ENCODE results near the gene DUSP6. TPM values are rescaled to one million over a fixed set of nuclear protein-coding genes. Genes with fewer than 3 reads are reported as not detected.
"Not testable (repeated sequence)": the region's sequence is repeated elsewhere in the genome, so short reads cannot be mapped to it uniquely, and the experiment has no call there.

Gene DUSP6
- total RNA-seq, 1 donor from 2014 or later: 158 TPM

DNA sequence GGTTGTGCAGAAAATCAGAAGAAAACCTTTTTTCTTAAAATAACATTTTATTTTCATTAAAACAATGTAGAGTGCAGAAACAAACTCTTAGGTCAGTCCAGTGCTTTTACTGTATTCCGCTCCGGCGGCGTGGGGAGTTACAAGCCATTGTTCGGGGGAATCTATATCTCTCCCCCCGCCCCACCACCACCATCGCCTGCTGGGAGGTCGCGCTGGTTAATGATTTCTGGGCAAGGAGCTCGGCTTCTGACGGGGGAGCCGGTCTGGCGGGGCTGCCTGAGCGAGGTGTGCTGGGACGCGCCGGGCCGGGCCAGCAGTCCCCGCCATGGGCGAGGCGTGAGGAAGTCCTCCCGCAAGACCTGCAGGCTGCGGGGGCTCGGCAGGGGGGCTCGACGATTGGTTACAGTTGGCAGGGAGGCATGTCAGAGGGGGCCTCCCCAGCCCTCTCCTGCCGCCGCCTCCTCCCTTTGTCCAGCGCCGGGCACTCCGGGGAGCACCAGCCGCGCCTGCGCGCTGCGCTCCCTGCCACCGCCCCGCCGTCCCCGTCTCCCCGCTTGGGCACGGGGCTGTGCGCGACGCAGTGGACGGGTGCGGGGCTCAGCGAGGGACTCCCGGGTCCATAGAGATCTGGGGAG is 1.0 kb upstream of the DUSP6 start:
- intact Hi-C loops (cut with micrococcal nuclease): loop anchor here (2.0 kb wide), 4 partner anchors 19 to 1211 kb away; partner anchors contain the start of genes CEP290 and TMTC3

DNA sequence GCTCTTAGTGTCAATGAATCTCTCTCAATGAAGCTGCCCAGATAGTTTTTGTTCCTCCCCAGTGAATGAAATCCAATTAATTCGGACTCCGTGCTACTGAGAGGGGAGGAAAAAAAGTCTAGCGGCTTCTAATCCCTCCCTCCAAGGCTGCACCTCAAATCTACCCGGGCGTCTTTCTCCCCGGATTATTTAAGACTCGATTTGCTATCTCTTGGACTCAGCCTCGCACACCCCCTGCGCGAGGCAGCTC is 134 bp downstream of the DUSP6 start:
- intact Hi-C loops (cut with micrococcal nuclease): loop anchor here (1.0 to 2.0 kb wide), 14 partner anchors 17 to 1209 kb away; partner anchors contain the start of genes CEP290, GALNT4 and TMTC3

DNA sequence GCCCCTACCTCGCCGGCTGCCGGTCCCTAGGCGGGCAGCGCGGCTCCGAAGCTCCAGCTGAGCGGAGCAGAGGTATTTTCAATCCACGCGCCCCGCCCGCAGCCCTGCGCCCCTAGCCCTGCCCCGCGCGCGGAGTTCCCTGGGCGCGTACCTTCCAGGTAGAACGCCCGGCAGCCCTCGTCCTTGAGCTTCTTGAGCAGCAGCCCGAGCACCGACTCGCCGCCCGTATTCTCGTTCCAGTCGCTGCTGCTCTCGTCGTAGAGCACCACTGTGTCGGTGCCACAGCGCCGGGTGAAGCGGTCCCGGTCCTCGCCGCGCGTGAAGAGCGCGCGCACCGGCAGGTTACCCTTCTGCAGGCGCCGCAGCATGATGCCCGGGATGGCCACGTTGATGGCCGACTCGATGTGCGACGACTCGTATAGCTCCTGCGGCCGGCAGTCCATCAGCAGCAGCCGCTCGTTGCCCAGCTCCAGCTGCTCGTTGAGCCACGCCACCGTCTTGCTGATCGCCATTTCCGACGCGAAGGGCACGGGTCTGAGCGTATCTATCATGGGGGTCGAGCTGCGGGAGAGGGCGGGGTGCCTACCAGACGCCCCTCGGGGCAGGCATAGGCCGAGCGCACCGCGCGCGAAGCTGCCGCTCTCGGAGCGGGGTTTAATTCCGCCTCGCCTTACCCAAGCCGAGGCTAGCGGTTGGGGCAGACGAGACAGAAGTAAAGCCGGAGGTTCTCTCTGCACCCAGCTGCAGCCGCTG is 636 bp downstream of the DUSP6 start:
- intact Hi-C loops (cut with micrococcal nuclease): loop anchor here (1.0 to 2.0 kb wide), 15 partner anchors 17 to 1209 kb away; partner anchors contain the start of genes CEP290, GALNT4 and TMTC3

DNA sequence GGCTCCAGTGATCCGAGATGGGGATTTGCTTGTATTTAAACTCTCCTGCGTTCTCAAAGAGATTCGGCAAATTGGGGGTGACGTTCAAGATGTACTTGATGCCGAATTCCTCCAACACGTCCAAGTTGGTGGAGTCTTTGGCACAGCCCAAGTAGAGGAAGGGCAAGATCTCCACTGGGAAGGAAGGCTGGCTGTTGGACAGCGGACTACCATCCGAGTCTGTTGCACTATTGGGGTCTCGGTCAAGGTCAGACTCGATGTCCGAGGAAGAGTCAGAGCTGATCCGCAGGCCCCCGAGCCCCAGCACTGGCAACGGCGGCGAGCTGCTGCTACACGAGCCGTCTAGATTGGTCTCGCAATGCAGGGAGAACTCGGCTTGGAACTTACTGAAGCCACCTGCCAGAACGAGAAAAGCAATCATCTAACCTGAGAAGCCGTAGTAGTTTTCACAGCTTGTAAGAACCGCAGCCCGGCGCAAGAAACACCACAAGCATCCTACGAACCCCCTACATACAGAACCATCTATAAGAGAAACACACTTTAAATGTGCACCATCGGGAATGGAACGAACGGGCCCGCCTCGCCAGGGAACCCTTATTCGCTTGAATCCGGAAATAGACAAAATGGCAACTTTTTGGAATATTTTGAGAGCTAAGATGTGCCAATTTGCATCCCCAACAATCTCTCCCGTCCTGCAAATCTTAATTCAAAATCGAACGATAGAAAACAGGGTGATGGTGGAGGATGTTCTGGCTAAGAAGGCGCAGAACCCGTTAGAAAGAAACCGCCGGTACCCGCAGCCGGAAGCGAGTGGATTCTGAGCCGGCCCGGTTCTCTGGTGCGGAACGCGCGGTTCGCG is 1.4 kb downstream of the DUSP6 start:
- intact Hi-C loops (cut with micrococcal nuclease): loop anchor here (2.0 kb wide), 1 partner anchor 334 kb away; no protein-coding TSS in a partner anchor

DNA sequence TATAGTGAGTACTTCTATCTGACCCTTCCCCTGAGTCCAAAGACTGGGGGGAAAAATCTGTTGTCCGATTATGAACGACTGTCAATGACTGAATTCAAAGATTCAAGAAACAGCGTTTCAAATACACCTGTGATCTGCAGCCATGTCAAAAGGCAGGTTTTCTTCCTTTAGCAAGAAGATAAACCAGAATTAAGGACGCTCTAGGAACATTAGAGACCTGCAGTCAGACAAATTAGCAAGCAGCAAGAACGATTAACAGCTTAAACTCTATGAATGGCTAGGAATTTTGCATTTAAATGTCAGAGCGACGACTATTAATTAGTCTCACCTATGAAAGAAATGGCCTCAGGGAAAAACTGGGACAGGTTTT is 2.1 kb downstream of the DUSP6 start:
- intact Hi-C loops (cut with micrococcal nuclease): loop anchor here (2.0 kb wide), 1 partner anchor 333 kb away; no protein-coding TSS in a partner anchor

DNA sequence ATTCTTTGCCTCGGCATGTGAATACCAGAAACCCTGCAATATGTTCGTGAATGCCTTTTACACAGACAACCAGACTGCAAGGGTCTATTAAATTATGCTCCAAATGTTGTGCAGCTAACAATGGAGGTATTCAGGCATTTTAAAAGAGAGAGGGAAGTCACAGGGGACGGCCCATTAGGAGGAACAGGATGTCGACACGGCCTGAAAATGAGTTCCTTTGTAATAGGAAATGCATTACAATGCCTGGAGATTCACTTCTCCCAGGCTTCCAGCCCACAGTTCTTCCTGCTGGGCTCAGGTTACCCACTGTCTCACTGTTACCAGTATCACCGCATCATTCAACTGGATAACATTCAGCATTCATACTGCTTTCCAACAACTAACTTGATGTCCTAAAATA is 2.5 kb downstream of the DUSP6 start:
- intact Hi-C loops (cut with micrococcal nuclease): loop anchor here (2.0 kb wide), 1 partner anchor 333 kb away; no protein-coding TSS in a partner anchor

DNA sequence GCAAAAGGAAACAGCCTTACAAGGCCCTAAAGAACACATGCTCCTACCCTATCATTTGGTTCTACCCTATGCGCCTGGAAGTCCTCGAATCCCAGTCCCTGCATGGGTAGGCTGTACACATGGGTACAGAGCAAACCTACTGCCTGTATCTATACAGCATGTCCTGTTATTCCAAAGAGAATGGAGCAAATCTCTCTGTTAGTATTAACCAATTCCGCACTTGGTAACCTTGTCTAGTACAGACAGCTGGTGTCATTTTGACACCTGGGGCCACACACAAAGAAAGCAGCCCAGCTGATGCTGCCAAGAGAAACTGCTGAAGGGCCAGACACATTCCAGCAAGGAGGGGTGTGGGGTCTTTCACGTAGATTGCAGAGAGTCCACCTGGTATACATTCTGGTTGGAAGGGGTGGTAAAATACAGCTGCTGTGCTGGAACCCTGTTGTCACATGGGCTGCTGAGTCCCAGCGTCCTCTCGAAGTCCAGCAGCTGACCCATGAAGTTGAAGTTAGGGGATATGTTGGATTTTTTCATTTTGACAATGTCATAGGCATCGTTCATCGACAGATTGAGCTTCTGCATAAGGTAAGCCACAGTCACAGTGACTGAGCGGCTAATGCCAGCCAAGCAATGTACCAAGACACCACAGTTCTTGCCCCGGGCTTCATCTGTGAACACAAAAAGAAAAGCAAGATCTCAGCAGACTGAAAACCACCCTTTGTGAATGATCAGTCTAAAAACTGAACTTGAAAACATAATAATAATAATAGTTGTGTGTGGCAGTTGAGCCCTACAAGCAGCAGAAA is 3.2 kb downstream of the DUSP6 start:
- intact Hi-C loops (cut with micrococcal nuclease): no loop called here

DNA sequence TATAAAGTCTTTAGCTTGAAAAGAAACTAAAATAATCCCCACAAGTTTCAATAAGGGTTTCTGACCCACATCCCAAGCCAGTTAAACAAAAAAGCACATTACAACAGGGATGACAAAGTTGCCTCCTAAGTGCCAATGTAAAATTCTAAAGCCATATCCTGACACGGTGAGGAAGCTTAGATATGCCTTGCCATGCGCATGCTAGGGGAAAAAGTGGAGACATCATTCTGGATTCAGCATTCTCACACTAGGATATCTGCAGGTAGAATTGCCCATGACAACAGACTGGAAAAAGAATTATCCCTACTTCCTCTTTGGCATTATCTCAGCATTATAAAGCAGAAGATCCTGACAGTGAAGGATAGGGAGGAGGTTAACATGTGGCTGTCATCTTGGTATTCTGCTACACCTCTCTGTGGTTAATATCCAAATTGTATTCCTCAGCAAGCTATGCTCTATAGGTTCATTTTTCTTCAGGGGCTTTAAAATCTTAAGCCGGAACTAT is 4.9 kb downstream of the DUSP6 start:
- intact Hi-C loops (cut with micrococcal nuclease): no loop called here

DNA sequence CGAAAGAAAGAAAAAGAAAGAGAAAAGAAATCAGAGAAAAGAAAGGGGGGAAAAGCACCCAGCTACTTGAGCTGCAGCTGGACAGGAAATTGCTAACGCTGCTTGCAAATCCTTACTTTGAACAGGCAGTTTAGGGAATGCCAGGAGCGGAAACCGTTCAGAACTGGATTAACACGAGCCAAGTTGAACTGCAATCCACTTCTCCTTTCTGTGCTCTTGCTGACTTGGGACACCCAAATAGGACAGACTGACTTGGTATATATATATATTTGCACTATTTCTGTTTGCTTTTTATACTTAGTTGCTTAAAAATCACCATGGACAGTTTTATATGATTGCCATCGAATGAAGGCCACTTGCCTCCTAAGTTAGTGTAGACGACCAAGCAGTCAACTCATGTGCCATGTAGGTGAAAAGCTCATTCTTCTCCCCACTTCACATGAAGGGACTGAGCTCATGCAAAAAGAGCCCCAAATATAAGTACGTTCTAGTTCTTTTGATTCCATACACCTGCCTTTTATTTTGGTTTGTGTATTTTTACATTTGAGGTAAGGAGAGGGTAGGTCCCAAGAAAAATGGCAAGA is 5.5 kb downstream of the DUSP6 start:
- intact Hi-C loops (cut with micrococcal nuclease): loop anchor here (1.0 kb wide), 4 partner anchors 13 to 307 kb away; no protein-coding TSS in a partner anchor

DNA sequence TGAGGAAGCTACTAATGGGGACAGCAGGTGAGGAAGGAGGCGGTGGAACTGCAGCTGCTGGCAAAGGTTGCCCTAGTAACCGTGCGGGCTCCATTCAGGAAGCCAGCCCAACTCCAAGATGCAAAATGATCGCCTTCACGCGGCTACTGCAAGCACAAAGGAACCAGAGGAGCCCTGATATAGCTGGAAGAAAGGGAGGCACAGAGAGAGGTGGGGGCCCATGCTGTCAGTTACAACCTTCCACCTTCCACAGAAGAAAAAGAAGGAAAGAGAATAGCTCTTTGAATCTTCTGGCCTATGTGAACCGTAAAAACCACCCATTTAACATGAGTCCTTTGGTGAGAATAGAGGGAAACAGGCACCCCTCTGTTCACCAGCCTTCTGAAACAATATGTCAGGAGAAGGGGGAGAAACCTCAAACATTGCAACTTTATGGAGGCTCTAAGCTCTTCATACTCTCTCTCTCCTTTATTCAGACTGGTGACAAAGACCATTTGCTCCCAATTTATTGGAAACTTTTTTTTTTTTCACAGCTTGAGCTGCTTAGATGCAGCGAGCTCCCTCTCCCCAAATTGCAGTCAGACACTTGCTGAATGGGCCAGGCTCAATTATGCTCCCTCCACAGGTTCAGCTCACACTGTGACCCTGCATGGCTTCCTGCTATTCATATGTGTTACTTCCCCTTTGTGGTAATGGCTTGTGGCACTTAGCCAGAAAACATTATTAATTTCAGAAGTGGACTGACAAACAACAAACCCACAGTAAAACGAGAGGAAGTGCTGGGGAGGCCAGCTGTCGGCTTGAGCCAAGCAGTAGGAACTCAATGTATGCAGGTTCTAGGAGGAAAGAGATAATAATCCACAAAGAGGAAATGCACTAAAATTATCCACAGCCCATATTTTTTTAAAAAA is 6.2 kb downstream of the DUSP6 start:
- intact Hi-C loops (cut with micrococcal nuclease): loop anchor here (1.0 kb wide), 4 partner anchors 12 to 306 kb away; no protein-coding TSS in a partner anchor

DNA sequence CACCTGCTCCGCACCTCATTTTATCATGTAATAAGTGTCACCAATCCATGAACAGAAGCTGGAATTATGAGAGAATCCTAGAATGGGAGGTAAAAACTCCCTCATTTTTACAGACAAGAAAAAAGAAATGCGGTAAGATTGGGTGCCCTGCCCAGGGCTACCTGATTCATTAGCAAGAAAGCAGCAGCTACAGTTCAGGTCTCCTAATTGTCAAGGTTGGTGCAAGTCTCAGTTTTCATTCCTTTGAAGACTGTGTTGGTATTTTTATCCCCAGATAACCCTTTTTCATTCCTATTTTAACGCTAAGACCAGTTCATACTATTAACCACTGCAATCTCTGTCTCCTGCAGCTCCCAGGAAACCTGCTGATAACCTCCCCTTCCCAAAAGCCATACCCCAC is 6.9 kb downstream of the DUSP6 start:
- intact Hi-C loops (cut with micrococcal nuclease): no loop called here

DNA sequence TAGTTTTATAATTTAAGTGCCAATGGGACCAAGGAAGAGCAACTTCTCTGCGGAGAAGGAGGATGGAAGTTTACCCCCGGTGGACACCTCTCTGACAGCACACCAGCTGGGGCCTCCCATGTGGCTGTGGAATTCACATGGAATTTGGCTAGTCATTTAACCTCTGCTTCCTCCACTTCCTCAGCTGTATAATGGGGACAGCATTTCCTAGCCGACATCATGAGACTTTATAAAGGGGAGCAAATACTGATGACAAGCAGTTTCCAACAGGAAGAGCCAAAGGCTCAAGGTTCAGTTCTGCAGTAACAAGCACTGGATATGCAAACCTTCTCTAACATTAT is 7.5 kb downstream of the DUSP6 start:
- intact Hi-C loops (cut with micrococcal nuclease): no loop called here

DNA sequence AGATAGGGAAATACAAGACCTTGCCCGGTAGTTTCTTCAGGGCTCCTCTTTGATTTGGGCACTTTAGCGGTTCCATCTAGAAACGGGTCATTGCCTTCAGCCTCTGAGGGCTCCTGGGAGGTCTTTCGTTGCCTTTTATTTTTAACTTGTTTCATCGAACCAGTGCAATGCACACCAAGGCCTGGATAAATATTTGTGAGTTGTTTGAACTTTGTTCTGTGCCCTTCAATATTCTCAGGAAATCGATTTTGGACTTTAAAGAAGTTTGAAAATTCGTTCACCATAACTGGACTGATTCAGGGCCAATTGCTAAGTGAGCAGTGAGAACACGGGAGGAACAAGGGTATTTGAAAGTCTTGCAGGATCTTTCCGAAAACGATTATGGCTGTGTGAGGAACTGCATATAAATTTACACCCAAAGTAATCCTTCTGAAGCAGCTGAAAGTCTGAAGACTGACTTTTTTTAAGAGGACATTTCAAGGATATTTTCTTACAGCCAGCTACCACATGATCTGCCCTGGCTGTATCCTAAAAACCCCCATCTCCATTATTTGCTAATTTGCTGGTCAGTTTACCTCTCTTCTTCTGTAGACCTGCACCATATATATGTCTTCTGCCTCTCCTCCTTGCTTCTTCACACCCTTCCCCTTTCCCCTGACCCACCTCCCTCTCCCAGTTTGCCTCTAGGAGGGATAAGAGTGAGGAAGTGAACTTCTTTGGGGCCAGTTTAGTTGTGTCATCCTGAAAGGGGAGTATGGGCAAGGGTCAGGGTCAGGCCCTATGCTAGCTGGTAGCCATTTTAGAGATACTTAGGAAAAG is 8.0 kb downstream of the DUSP6 start:
- intact Hi-C loops (cut with micrococcal nuclease): no loop called here

DNA sequence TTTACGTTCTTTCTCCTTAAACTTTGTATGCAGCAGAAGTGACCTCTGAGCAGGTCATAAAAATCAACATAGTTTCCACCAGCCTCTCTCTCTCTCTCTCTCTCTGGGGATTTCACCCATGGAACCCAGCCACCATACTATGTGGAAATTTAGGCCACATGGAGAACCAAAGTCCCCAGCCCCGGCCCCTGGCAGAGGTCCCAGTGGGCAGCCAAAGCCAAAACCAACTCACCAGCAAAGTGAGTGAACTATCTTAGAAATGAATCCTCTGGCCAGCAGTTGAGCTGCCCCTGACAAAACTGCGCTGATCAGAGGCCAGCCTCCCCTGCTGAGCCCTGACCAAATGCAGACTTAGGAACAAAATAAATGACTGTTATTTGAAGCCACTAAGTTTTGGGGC is 9.2 kb downstream of the DUSP6 start:
- intact Hi-C loops (cut with micrococcal nuclease): no loop called here

DNA sequence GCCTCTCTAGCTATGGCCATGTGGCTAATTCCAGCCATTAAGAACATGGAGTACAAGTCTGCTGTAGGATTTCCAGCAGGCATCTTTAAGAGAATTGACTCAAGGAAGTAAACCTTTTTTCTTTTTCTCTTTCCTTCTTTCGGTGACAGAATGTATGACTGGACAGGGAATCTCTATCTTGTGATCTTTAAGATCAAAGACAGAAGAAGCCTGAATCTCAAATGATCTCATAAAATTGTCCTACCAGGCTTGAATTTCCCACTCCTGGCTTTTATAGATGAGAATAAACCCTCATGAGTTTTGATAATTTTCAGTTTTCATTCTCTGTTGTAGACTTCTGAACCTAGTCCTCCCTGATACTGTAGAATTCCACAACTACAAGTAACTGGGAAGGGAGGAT is 11.4 kb downstream of the DUSP6 start:
- intact Hi-C loops (cut with micrococcal nuclease): no loop called here

DNA sequence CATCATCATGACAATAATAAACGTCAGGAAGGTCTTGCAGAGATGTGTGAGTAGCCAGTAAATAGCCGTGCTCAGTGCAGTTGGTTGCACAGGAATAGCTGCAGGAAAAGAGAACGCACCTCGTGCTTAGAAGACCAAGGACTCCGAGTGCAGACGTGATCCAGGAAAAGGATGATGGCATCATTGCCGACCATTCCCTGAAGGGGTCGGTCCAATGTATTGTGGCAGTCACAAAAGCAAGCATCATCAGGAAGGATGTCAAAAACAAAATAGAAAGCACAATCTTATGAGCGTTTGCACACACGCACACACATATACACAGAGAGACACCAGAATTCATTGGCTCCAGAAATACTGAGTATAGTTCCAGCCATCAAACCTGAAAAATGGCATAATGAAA is 12.8 kb downstream of the DUSP6 start:
- intact Hi-C loops (cut with micrococcal nuclease): no loop called here

DNA sequence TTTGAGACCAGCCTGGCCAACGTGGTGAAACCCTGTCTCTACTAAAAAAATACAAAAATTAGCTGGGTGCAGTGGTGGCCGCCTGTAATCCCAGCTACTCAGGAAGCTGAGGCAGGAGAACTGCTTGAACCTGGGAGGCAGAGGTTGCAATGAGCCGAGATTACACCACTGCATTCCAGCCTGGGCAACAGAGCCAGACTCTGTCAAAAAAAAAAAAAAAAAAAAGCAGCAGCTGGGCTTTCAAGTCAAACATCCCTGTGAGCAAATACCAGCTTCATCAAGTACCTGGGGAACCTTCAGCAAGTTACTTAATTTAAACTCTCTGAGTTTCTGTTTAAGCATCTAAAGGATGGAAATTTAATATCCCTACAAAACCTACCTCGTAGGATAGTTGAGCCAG is 15.2 kb downstream of the DUSP6 start:
- intact Hi-C loops (cut with micrococcal nuclease): not testable (repeated sequence)

DNA sequence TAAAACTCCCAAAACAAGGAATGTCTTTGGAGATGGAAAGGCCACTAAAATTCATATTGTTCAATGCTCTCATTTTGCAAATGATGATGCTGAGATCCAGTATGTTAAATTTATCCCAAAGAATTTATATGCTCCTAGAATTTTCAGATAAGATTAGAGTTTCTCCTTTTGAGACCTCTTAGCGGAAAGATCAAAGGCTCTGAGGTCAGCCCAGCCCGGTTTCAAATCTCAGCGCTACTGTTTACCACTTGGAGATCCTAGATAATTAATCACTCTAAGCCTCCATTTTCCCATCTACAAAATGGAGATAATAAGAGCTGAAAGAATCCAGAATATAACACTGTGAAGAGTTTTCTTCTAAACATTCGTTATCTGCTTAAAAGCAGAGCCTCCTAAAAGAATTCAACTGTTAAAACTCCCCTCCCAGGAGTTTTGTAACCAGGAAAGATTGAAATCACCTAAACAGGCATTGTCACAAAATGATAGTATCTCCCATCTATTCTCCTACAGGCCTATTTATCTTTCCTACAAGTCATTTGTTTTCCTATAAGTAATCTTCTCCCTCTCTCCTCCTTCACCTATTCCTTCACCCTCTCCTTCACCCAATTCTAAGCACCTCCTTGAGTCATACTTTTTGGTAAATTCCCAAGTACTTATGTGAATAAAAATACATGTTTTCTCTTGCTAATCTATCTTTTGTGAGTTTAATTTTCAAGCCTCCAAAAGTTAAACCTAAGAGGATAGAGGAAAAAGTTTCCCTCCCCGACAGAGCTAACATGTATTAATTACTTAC is 16.7 kb downstream of the DUSP6 start:
- intact Hi-C loops (cut with micrococcal nuclease): loop anchor here (2.0 kb wide), 1 partner anchor 17 kb away; the partner anchor contains the start of gene DUSP6

Data from T-helper 2 cell treated with Interferon-gamma antibody and Interleukin-4, amounts not matched to agents 100 ng/mL and 5 ng/mL, for 36 hours (primary cell).